AG09319 (cell line): ENCODE results near the gene LRRC25.
"Not testable (repeated sequence)": the region's sequence is repeated elsewhere in the genome, so short reads cannot be mapped to it uniquely, and the experiment has no call there.

ENCODE experiments used
- DNase-seq: peaks from one replicate; pipeline ENCODE4 v3.0.0-alpha.2; 2010; ENCODE audit warnings: low read depth; ENCODE audit errors: extremely low read depth
- TF ChIP-seq, protein P1 (sequence below): IDR thresholded peaks from 2 replicates; pipeline ENCODE4 v1.5.1; 2011; ENCODE audit warnings: low read depth, mild to moderate bottlenecking, inconsistent platforms, low read length, moderate library complexity

Gene LRRC25

DNA sequence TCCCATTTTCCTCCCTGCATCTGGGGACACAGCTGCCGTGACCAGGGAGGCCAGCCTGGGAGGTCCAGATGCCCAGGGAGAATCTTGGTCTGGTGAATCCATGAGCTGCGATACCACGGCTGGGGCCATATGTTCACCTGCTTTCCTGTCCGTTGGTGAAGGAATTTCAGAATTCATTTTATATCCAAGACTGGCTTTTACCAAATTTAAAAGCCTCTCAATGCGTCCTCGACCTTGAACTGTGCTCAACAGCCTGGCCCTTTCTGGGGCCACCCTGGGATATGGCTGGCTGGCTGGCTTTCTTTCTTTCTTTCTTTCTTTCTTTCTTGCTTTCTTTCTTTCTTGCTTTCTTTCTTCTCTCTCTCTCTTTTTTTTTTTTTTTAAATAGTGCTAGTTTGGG, 33.6 kb downstream of the LRRC25 start:
- DNase-seq = no peak
- TF ChIP-seq, protein P1, sequence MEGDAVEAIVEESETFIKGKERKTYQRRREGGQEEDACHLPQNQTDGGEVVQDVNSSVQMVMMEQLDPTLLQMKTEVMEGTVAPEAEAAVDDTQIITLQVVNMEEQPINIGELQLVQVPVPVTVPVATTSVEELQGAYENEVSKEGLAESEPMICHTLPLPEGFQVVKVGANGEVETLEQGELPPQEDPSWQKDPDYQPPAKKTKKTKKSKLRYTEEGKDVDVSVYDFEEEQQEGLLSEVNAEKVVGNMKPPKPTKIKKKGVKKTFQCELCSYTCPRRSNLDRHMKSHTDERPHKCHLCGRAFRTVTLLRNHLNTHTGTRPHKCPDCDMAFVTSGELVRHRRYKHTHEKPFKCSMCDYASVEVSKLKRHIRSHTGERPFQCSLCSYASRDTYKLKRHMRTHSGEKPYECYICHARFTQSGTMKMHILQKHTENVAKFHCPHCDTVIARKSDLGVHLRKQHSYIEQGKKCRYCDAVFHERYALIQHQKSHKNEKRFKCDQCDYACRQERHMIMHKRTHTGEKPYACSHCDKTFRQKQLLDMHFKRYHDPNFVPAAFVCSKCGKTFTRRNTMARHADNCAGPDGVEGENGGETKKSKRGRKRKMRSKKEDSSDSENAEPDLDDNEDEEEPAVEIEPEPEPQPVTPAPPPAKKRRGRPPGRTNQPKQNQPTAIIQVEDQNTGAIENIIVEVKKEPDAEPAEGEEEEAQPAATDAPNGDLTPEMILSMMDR = no peak

DNA sequence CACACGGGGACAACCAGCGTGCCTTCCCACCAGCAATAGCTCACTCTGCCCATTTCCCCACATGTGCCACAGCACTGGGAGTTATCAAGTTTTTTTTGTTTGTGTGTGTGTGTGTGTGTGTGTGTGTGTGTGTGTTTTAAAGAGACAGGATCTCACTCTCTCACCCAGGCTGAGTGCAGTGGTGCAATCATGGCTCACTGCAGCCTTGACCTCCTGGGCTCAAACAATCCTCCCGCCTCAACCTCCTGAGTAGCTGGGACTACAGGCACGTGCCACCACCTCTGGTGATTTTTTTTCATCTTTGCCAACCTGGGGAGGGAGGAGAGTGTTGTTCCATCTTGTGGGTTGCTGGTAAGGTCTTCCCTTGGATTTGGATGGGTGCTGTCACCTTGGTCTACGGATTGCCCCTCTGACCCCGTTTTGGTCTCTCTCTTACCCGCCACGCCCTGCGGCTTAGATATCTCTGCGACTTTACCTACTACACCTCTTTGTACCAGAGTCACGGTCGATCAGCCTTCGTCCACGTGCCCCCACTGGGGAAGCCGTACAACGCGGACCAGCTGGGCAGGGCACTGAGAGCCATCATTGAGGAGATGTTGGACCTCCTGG, 34.4 kb downstream of the LRRC25 start:
- DNase-seq = no peak
- TF ChIP-seq, protein P1 = no peak

DNA sequence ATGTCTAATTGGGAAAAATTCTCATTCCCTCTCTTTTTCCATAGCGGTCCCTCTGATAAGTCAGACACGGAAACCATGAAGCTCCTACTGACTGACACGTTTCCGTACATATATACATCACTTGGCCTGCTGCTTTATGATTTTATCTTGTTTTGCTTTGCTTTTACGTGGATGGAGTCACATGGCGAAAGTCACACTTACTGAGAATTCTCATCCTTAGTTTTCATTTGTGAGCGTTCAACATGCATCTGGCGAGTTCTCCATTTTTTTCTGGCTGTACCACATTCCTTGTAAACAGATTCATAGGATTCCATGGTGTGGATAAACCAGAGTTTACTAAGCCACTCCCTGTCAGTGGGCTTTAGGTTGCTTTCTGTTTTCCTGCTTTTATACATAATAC, 35.8 kb downstream of the LRRC25 start:
- no peak for DNase-seq
- TF ChIP-seq, protein P1 = no peak

DNA sequence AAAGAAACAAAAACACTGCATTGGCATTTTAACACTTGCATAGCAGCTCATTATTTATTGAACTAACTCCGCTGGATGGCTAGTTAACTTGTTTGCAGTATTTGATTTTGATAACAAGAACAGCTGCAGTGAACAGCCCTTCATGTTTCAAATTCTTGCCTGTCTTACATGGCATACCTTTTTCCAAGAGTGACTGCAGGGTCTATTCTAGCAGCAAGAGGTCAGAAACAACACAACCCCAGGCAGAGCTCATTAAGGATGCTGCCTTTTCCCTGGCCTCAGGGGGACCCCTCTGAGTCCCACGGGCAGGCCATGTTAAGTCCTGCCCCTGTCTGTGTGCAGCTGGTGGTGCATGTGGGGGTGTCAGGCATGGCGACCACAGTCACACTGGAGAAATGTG, 40.4 kb downstream of the LRRC25 start:
- no peak for DNase-seq

DNA sequence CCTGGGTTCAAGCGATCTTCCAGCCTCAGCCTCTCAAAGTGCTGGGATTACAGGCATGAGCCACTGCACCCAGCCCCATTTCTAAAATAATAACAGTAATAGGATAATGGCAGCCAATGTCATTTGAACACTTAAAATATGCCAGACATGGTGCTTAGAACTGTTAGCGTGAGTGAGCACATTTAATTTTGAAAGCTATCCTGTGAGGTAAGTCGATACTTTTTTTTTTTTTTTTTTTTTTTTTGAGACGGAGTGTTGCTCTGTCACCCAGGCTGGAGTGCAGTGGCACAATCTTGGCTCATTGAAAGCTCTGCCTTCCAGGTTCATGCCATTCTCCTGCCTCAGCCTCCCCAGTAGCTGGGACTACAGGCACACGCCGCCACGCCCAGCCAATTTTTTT, 42.7 kb downstream of the LRRC25 start:
- DNase-seq = not testable (repeated sequence)

More for the DNA sequence above, 40.4 kb downstream of the LRRC25 start:
- TF ChIP-seq, protein P1 = no peak

DNA sequence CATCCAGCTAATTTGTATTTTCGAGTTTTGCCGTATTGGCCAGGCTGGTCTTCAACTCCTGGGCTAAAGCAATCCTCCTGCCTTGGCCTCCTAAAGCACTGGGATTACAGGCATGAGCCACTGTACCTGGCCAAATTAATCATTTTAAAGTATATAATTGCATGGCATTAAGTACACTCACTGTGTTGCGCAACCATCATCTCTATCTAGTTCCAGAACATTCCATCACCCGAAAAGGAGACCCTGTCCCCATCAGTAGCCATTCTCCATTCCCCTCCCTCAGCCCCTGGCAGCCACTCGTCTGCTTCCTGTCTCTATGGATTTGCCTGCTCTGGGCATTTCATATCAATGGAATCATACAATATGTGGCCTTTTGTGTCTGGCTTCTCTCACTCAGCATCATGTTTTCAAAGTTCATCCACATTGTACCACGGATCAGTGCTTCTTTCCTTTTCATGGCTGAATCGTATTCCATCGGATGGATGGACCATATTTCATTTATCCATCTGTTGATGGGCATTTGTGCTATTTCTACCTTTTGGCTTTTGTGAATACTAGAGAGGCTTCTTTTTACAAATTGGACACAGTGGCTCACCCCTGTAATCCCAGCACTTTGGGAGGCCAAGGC, 43.9 kb downstream of the LRRC25 start:
- TF ChIP-seq, protein P1 = no peak
- DNase-seq = no peak

DNA sequence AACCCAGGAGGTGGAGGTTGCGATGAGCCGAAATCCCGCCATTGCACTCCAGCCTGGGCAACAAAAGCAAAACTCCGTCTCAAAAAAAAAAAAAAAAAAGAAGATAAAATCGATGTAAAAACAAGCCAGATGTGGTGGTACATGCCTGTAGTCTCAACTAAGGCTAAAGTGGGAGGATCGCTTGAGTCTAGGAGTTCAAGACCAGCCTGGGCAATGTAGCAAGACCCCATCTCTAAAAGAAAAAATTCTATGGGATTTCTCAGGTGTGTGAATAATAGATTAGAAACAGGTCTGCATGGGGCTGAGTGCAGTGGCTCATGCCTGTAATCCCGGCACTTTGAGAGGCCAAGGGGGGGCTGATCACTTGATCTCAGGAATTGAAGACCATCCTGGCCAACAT, 45.9 kb downstream of the LRRC25 start:
- no peak for DNase-seq
- TF ChIP-seq, protein P1 = no peak

DNA sequence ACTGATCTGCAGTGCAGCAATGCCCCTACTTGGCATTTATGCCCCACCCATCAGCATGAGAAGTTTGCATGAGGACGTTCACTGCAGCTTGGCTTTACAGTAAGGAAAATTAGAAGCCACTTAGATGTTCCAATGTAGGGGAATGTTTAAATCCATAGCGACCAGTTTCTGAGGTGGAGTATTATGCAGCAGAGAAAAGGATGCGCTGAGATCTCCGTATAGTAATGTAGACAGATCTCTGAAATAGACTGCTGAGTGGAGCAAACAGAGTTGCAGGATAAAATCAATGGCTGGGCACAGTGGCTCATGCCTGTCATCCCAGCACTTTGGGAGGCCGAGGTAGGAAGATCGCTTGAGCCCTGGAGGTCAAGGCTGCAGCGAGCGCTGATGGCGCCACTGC, 46.9 kb downstream of the LRRC25 start:
- TF ChIP-seq, protein P1 = no peak
- no peak for DNase-seq
